GM21447 (cell line): ENCODE data around the gene MRPS27.
A peak's percentile ranks its signal among the peaks of the same experiment; 100 is the strongest.

ENCODE experiments used
- ATAC-seq: cut with Tn5 transposase; IDR thresholded peaks from one replicate; pipeline ENCODE4 v1.9.1; 2021; ENCODE audit not compliant: unreplicated experiment

The MRPS27 gene

DNA sequence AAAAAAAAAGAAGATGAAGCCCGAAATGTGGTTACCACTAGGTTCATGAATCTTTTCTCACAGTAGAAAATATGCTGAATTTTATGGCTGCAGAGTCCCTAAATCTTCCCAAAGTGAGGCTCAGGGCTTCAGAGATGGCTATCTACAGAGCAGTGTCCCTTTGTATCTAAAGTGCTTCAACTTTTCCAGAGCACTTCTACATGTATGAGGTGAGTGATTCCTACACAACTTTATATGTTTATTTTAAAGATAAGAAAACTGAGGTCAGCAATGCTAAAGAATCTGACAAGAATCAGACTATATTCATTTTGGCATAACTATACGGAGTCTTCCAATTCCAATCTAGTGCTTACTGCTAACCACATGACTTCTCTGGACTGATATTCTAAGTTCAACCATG is 53.2 kb downstream of the MRPS27 start:
- no peak for ATAC-seq

DNA sequence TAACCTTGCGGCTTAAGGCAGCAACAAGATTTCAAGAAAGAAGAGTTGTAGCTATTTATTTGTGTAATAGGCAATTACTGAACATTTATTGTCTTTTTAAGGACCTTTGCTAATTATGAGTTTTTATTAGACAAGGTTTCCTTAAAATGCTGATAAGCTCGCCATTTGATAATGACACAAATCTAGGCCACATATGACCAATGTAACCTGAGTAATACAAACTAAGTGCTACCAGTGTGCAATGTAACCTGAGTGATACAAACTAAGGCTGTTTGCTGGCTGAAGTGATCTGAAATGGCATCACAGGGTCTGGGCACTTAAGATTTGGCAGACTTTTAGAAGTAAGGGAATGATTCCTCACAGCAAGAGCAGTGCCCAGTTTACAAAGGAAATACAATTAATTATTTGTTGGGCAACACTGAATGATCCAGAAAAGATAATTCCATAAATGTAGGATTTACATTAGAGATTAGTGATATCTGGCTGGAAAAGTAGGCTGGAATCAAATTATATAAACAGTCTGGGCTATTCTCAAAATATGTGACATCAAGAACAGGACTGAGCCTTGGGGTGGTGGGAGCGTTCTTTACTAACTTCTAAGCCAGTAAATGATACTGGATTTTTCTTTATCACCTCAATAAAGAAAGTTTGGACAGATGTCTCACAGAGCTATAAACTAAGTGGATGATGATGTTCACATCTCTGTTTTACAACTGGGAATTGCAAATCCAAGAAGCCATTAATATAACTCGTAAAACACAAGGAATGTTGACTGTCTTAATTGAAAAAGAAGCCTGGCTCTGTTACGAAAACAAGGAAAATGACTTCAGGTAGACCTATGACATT is 54.8 kb downstream of the MRPS27 start:
- ATAC-seq, result no peak

DNA sequence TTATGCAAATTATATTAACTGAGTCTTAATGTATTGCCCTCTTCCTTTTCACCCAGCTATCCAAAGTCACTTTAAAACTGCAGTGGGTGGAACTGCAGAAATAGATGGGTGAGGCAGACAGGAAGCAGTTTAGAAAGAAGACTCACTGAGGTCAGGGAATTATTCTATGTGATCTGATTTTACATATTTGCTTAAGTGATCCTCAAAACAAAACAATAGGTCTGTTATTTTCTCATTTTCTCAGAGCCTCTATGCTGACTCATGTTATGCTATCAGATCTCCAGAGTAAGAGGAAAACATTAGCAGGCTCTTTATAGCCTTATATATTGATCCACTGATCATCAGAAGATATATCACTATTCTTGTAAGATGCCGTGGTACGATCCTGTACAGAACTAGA is 63.5 kb downstream of the MRPS27 start:
- no peak for ATAC-seq

DNA sequence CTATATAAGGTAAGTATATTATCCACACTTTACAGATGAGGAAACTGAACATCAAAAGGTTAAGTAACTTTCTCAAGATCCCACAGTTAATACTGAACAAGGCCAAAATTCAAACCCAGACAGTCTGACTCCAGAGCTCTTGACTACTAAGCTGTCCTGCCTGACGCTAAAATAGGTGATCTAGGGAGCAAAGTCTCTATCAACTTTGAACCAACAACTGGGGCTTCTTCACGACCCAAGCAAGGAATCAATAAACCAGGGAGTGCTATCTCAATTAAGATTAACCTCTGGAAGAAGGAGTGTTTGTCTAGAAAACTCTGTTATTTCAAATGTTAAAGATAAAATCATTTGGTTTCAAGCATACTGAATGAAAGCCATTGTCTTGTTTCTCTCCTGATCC is 64.4 kb downstream of the MRPS27 start:
- ATAC-seq, result no peak

DNA sequence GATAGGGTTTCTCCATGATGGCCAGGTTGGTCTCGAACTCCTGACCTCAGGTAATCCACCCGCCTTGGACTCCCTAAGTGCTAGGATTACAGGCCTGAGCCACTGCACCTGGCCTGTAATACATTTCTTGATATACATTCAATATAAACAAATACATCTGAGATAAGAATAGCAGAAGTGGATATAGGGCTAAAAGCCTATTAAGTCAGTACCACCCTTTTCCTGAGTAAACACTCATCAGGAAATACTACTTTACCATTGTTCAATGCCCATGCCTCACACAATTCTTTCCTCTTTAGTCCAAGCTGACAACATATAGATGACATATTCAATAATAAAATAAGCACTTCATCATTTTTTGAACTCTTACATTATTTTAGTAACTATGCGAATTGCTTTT is 64.8 kb downstream of the MRPS27 start:
- no peak for ATAC-seq

DNA sequence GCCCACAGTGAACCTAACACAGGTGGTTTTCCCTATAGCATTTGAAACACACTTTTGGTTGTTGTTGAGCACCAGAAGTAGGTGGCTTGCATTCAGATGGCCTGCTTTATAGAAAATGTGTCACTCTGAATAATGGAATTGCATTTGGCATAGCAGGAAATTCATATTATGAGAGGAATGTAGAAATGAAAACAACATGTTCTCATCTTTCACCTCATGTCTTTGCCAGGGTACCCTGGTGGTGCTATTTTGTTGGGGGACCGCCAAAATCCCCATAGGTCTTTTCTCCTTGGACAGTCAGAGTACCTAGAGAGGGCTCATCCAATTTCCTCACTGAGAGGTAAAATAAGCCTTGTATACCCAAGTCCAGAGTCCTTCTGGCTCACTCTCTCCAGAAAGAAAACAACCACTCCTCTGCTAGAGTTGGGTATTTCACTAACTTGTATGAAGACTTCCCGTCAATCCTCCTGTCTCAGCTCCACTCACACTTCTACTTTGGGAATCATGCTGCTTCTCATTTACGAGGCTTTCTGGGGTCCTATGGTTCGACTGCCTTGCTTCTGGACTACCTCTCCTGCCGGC is 67.4 kb downstream of the MRPS27 start:
- ATAC-seq, result no peak

DNA sequence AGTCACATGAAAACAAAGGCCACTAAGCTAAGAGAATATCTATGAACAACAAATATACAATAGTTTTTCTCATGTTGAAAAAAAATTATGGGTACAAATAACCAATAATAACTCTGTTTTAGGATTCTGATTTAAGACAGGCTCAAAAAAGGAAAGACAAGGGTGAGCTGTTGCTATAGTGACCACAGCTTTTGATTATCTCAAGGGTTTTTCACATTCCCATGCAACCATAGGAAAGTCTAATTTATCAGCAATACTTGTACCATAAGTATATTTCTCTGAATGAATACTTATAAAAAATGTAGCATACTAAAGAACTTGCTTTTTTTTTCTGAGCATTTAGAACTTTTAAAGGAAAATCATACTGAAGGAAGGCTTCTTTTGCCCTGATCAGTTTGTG is 68.0 kb downstream of the MRPS27 start:
- no peak for ATAC-seq

DNA sequence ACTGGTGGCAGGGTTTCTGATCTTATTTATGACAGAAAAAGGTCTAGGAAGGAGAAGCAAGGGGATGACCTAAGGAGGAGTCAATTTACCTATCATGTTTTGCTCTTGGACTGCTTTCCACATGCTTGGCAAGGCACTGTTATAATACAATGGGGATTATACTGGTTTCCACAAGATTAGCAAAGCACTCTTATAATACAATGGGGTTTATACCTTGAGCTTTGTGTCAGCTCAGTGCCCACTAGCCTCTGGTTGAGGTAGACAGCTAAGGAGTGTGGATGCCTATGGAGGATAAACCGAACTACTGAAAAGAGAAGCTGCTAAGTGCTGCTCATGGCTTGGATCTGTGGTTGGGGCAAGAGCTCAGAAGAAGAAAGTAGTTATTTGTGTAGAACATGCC is 68.7 kb downstream of the MRPS27 start:
- ATAC-seq, result no peak

DNA sequence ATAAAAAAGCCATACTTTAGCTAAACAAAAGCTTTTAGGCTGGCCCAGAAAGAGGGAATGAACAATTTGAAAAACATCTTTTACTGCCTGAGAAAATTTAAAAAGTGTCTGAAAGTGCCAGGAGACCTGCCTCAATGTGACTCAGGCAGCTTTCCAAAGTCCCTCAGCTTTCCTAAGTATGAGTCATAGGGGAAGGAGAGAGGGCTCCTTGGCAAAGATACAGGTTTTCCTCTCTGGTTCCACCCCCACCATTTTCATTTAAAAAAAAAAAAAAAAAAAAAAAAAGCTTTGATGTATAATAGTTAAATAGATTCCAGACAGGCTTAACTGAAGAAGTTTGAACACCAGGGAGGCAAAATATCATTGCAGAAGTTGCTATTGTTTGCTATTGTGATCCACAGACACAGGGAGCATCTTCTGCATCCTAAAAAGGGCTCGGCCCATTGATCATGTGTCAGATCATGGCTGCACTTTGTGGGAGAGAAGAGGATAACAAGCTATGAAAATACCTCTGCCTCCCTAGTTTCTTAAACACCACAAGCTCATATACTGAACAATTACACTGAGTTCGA is 71.5 kb downstream of the MRPS27 start:
- ATAC-seq, result no peak

DNA sequence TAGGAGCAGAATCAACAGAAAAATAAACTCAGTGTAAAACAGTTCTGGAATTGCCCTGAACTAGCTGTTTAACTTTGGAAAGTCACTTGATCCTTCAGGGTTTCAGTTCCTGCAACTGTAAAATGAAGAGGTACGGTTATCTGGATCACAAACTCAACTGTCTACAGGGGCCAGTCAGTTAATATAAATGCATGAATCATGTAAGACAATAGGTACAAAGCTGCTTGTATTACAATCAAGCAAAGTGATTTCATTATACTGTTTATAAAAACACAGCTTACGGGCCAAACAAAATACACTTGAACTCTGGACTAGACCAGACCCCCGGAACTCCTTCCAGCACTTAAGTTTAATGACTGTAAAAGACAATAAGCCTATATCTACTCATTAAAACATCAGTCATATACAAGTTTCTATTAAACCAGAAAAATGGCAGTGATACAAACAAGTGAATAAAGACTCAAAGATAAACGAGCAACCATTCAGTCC is 73.0 kb downstream of the MRPS27 start:
- ATAC-seq, result no peak

DNA sequence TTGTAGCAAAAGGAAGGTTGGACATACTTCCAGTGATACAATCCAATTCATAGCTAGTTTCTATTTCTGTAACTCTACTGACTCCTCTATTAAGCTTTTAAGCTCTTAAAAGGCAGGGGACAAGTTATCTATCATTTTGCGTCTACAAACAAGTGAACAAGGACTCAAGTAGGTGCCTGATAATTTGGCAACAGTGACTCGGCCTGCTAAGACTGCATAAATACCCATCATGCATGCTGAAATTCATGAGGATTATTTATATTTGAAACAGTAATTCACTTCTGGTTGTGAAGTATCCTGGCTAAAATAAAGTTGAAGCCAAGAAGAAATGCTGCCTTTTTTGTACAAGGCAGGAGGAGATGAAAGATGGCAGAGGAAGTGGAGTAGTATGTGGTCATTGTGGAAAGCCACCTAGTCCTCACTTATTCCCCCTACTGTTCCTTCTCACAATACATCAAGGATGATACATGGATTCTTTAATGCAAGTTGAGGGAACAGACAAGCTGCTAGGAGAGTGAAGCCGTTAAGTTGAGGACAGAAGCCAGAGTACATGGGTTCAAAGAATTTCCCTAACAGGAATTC is 74.0 kb downstream of the MRPS27 start:
- ATAC-seq, result no peak

DNA sequence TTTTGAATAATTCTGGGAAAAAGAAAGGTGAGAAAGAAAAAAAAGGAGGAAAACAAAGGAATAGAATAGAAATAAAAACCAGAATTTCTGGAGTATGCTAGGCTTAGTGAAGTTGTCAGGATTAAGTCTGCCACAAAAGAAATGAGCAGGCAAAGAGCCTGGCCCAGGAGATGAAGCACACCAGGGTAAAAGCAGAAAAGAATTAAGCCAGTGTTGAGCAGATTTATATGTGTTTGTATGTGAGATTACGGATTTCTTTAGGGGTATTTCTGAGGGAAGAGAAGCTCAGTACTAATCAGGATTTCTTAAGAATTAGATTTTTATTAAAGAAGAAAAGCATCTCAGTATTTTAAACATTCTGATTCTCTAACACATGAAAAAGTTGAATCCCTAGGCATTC is 74.5 kb downstream of the MRPS27 start:
- no peak for ATAC-seq

DNA sequence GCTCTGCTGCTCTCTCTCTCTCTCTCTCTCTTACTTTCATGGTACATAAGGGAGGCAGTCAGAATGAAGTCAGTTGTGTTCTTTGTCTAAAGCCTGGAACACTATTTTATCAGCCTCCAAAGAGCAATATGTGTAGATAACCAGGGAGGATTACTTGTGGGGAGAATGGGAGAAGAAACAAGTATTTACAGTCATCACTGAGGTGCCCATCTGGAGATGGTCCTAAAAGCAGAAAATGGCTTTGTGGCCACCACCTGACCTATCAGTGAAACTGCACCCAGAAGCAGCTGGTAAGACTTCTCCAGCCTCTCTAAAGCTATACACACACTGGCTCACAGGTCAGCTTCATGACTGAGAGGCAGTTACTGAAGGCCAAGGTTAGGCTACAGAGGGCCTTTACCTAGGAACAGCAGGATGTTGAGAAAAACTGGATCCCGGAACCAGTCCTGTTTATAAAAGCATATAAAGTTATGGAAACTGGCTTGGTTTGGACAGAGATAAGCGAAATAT is 75.1 kb downstream of the MRPS27 start:
- ATAC-seq, result peak; percentile 87

DNA sequence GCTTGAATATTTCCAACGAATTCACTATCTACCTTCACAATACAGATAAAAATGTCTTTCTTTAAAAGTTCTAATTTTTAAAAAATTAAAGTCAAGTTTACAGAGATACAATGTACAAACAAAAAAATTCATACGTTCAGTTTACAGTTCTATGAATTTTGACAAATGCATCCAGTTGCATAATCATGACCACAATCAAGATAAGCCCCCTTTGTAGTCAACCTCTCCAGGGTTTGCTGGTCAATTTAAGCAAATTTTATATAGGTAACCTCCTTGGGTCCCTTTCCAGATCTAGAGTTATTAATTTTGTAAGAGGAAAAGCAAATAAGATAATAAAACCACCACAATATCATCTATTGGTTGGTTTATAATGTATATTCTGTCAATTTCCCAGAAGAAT is 76.3 kb downstream of the MRPS27 start:
- ATAC-seq, result no peak

DNA sequence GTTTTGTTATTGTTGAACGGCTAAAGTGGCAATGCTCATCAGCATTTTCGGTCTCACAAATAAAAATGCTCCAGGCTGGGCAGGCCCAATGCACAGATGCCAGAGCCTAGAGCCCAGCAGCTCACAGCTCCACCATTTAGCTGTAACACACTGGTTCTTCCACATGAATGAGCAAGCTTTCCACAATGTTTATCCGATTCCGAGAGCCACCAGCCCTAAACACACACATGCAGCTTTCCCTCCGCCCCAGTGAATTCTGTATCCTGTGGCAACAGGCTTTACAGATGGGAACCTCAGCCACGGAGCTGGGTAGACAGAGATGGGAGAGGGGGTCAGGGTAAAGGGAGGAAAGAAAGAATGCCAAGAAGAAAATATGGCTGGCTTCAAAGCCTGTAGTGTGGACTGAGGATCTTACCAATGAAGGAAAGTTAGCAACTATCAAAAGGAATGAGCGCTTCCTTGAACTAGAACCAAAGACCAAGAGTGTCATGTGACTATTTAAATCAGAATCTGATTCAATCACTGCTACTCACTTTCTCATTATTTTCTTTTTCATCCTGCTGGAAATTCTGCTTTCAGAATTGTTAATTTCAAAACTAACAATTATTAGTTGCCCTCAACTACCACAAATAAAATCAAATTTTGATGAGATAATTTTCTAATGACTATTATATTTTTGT is 77.1 kb downstream of the MRPS27 start:
- no peak for ATAC-seq

DNA sequence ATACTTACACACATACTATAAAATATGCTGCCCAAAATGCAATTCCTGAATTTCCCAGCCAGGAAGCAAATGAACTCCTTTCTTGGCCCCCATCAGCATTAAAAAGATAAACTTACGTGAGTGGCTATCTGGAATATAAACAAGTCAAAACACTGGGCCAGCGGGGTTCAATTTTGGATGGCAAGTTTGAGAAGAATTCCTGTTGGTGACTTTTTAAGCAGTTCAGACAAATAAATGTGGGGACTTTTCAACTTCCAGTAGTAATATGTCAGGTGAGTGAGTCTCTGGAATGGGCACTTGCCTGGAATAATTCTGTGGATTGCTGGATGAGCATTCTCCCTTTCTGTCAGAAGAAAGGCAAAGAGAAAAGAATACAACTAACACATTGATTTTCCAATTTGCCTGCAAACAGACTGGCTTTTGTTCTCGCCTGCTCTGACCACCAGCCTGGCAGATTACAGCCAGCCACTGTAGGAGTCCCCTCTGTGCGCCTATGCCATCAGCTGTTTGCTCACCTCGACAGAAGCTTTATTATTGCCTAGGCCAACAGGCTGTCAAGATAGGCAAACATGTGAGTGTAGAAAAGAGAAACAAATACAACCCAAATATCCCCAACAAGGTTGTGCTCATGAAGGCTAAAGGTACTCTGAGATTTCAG is 78.6 kb downstream of the MRPS27 start:
- no peak for ATAC-seq

DNA sequence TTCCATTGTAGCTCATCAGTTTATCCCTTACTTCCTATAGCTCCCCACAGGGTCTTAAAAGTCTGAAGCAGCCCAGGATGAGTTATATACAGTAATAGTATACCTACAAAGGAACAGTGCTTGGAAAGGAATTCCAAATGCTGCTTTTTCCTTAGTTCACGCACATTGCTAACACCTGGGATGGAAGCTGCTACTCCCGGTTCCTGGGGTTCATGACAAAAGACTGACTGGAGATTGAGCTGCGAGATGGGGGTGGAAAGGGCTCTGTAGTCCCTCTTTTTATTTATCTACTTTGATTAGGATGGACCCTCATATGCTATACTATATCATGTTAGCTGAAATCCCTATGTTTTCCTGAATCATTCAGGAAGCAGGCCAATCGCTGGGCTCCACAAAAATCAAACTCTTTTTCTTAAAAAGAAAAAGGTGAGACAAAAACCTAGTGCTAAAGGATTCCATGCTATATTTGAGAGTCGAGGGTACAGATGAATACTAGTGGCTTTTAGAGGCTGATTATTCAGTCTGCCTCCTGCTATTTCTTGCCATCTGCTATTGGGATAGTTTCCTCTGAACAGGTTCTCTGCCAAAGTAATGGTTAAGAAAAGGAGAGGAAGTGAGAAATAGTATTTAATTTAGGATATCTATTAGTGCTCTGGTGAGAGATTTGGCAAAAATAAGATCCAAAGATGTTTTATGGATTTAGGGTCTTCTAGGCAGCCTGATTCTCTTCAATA is 81.2 kb downstream of the MRPS27 start:
- no peak for ATAC-seq

DNA sequence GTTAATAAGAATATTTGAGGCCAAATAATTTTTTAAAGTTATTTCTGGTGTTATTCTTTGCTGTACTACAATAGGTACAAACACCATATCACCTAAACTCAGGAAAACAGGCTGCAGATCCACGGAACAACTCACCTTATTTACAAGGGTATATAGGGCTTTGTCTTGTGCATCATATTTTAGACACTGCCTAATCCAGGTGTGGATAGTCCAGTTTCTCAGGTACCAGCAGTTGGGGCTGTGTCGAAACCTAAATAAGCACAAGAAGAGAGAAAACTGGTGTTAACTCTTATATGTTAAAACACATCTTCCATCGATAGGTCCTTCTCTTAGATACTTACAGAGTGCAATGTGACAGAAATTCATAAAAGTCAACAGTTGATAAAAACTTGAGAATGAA is 82.2 kb downstream of the MRPS27 start:
- no peak for ATAC-seq

DNA sequence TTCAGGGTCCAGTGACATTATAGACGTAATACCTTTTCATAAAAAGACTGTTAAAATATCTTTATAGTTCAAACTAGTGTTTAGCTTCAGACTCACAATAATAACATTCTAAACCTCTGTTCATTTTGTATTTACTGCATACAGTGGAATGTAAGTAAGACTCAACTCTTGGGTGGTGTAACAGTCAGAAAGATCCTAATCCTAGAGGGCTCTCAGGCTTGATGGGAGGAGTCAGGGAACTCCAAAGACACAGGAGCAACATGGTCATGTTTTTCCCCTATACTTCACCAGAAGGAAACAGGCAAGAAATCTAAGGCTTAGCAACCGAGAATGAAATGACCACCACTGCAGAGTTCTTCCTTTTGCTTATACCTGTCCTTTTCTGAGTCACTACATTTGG is 82.6 kb downstream of the MRPS27 start:
- ATAC-seq, result no peak

DNA sequence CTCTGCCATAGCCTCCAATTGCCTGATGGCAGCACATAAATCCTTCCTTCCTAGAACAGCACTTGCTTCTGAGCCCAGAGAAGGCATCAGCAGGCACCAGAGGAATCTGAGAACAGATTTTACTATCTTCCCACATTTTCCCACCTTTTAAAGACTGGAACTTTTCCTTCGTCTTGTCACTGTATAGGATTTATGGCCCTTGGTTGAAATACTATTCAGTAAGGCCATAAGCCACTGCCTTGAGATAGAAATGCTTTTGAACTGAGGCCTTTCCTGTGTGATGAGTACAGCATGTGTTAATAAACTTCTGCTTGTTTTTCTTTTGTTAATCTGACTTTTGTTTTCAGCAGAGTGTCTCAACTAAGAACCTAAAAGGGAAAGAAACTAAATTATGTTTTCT is 84.3 kb downstream of the MRPS27 start:
- no peak for ATAC-seq
